Testis (tissue), 2 donors: ENCODE measurements around the gene RMND1.

Experiments
- POLR2A ChIP-seq: fragments of 450-650 bp; IDR thresholded peaks from one replicate; pipeline ENCODE4 v1.6.1; 2017; ENCODE audit warnings: antibody characterized with exemption, mild to moderate bottlenecking, moderate library complexity
- TF ChIP-seq, protein P1 (sequence below), 3 experiments: fragments of 450-650 bp in 2 of 3; fragments of 200-600 bp in 1 of 3; sonication (generic) in 1 of 3; IDR thresholded peaks; one replicate each; pipeline ENCODE4 v1.5.1; 2016 to 2019; ENCODE audit warnings: antibody characterized with exemption in 3 of 3, mild to moderate bottlenecking in 2 of 3, moderate library complexity in 1 of 3

DNA sequence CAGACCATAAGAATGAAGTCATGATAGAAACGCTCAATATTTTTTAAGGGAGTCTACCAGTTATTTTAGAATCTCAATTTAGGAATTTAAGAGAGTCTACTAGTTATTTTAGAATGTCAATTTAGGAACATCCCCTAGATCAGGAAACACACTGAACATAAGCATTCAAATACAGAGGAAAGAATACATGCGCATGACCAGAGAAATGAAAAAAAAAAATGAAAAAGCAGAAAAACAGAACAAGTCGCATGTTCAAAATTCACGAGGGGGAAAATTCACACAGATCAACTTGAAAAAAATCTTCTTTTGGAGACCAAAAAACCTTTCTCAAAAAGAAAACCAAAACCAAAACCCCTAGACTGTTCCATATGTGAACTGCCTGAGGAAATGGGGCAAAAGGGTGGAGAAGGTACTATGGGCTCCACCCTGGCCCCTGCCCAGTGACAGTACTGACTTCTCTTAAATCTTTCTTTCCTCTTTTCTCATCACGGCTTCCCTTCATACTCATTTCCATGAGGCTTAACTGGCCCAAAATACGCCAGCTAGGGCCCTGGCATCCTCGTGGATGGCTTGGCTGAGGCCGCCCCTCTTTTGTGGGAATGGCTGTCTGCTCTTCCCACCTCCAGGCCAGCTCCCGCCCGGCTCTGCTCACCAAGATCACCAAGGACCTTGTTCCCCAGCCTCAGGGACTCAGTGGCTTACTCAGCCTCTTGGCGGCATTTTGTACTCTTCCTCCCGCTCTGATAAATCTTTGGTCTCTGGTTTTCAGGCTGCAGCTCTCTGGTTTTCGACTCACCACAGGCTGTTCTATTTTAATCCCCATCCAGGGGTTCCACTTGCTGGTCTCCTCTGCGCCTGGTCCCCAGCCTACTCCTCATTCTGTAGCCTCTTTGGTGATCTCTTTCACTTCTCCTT lies 71.7 kb downstream of the RMND1 start:
- TF ChIP-seq, protein P1, sequence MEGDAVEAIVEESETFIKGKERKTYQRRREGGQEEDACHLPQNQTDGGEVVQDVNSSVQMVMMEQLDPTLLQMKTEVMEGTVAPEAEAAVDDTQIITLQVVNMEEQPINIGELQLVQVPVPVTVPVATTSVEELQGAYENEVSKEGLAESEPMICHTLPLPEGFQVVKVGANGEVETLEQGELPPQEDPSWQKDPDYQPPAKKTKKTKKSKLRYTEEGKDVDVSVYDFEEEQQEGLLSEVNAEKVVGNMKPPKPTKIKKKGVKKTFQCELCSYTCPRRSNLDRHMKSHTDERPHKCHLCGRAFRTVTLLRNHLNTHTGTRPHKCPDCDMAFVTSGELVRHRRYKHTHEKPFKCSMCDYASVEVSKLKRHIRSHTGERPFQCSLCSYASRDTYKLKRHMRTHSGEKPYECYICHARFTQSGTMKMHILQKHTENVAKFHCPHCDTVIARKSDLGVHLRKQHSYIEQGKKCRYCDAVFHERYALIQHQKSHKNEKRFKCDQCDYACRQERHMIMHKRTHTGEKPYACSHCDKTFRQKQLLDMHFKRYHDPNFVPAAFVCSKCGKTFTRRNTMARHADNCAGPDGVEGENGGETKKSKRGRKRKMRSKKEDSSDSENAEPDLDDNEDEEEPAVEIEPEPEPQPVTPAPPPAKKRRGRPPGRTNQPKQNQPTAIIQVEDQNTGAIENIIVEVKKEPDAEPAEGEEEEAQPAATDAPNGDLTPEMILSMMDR (IDR thresholded peaks at IDR 0.05) = no peak
- no peak for TF ChIP-seq POLR2A
